Neutrophil (primary cell): ENCODE measurements around the gene HDAC1.

Experiments used
- H3K27ac ChIP-seq: fragments of 200-600 bp; sonication (generic); 2 replicates; pipeline ENCODE4 v1.5.1; 2016; ENCODE audit warnings: mild to moderate bottlenecking, moderate library complexity
- H3K27me3 ChIP-seq: fragments of 200-600 bp; sonication (generic); 2 replicates; pipeline ENCODE4 v1.6.0; 2016; ENCODE audit warnings: mild to moderate bottlenecking
- H3K36me3 ChIP-seq: fragments of 200-600 bp; sonication (generic); 2 replicates; pipeline ENCODE4 v1.5.1; 2017
- H3K4me1 ChIP-seq, 2 experiments: fragments of 200-600 bp in 1 of 2; sonication (generic) in 1 of 2; 1 replicate in 1 of 2; 2 replicates in 1 of 2; pipeline versions ENCODE4 v1.5.1 to v1.6.1; 2013 to 2016; ENCODE audit warnings: low read depth in 1 of 2, low read length in 1 of 2, mild to moderate bottlenecking in 1 of 2, moderate library complexity in 1 of 2; ENCODE audit not compliant: control insufficient read depth in 1 of 2, insufficient read depth in 1 of 2
- H3K4me3 ChIP-seq, 2 experiments: fragments of 200-600 bp in 1 of 2; sonication (generic) in 1 of 2; 1 replicate in 1 of 2; 2 replicates in 1 of 2; pipeline ENCODE4 v1.5.1; 2013 to 2016; ENCODE audit warnings: low read depth in 1 of 2, low read length in 1 of 2, mild to moderate bottlenecking in 1 of 2, moderate library complexity in 1 of 2
- H3K9me3 ChIP-seq: fragments of 200-600 bp; sonication (generic); 2 replicates; pipeline ENCODE4 v1.5.1; 2016
- CTCF ChIP-seq: fragments of 200-600 bp; sonication (generic); IDR thresholded peaks from 2 replicates; pipeline ENCODE4 v1.5.1; 2016; ENCODE audit warnings: antibody characterized with exemption

Gene HDAC1

GRCh38 chr1:32361674-32362473 lies 70.0 kb downstream of the HDAC1 start:
- TF ChIP-seq CTCF = no peak
- Histone ChIP-seq H3K27ac (no peak overlapping the region), H3K4me3 (peak overlapping the region in 1 of 2 experiments; percentile 43), H3K27me3 (peaks cover 46% of the 10 kb centered on the region), H3K4me1 (peaks cover 3 to 11% of the 10 kb centered on the region in 2 experiments), H3K36me3 (peaks cover 49% of the 10 kb centered on the region), H3K9me3 (no peaks in the 10 kb centered on the region)

- Histone ChIP-seq H3K27me3 (peaks cover 42% of the 10 kb centered on the region), H3K36me3 (peaks cover 57% of the 10 kb centered on the region), H3K27ac (no peak within 1 kb of the TSS), H3K9me3 (no peaks in the 10 kb centered on the region), H3K4me1 (peaks cover 3 to 11% of the 10 kb centered on the region in 2 experiments), H3K4me3 (peak within 1 kb of the TSS in 1 of 2 experiments; percentile 43)
- TF ChIP-seq CTCF = no peak
These were observed 70.8 kb downstream of the HDAC1 start, which contains the start of the genes FAM229A and TSSK3 for GRCh38 chr1:32362474-32363313. TSS of gene FAM229A (minus strand) at chr1:32362485. CDS start at chr1:32362091, 394 bp downstream. TSS of gene TSSK3 (plus strand) at chr1:32362539. CDS start at chr1:32362702, 163 bp downstream.

- Histone ChIP-seq H3K4me3 (no peak overlapping the region), H3K36me3 (peaks cover 67% of the 10 kb centered on the region), H3K27ac (no peak overlapping the region), H3K9me3 (no peaks in the 10 kb centered on the region), H3K4me1 (peaks cover 3 to 11% of the 10 kb centered on the region in 2 experiments), H3K27me3 (peaks cover 32% of the 10 kb centered on the region)
- no peak for TF ChIP-seq CTCF
These were observed 71.8 kb downstream of the HDAC1 start for GRCh38 chr1:32363713-32364112.

- peaks cover 31% of the 10 kb centered on the region for H3K27me3 ChIP-seq
- H3K9me3 ChIP-seq = no peaks in the 10 kb centered on the region
- peaks cover 78% of the 10 kb centered on the region for H3K36me3 ChIP-seq
- H3K4me3 ChIP-seq = no peak overlapping the region
- no peak for TF ChIP-seq CTCF
- peaks cover 3 to 11% of the 10 kb centered on the region in 2 experiments for H3K4me1 ChIP-seq
- no peak overlapping the region for H3K27ac ChIP-seq
These were observed 73.0 kb downstream of the HDAC1 start for GRCh38 chr1:32364836-32365235.

- Histone ChIP-seq H3K27me3 (peaks cover 28% of the 10 kb centered on the region), H3K27ac (no peak overlapping the region), H3K36me3 (peaks cover 85% of the 10 kb centered on the region), H3K9me3 (no peaks in the 10 kb centered on the region), H3K4me1 (peaks cover 3 to 11% of the 10 kb centered on the region in 2 experiments), H3K4me3 (no peak overlapping the region)
- TF ChIP-seq CTCF = no peak
These were observed 73.6 kb downstream of the HDAC1 start for GRCh38 chr1:32365445-32365844.
